ENCODE measurements around the gene UBN2. TPM values are rescaled to one million over a fixed set of nuclear protein-coding genes. Genes with fewer than 3 reads are reported as not detected.
"Not testable (repeated sequence)": the region's sequence is repeated elsewhere in the genome, so short reads cannot be mapped to it uniquely, and the experiment has no call there.

The UBN2 gene
- total RNA-seq, 1 donor: 6.5 TPM

- TF ChIP-seq, protein P1, sequence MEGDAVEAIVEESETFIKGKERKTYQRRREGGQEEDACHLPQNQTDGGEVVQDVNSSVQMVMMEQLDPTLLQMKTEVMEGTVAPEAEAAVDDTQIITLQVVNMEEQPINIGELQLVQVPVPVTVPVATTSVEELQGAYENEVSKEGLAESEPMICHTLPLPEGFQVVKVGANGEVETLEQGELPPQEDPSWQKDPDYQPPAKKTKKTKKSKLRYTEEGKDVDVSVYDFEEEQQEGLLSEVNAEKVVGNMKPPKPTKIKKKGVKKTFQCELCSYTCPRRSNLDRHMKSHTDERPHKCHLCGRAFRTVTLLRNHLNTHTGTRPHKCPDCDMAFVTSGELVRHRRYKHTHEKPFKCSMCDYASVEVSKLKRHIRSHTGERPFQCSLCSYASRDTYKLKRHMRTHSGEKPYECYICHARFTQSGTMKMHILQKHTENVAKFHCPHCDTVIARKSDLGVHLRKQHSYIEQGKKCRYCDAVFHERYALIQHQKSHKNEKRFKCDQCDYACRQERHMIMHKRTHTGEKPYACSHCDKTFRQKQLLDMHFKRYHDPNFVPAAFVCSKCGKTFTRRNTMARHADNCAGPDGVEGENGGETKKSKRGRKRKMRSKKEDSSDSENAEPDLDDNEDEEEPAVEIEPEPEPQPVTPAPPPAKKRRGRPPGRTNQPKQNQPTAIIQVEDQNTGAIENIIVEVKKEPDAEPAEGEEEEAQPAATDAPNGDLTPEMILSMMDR (IDR thresholded peaks at IDR 0.05; ENCODE audit: insufficient read depth, low read depth, low read length): no peak
- DNase-seq (ENCODE audit: low read depth): no peak
- no peak overlapping the region for H3K4me3 ChIP-seq (ENCODE audit: low read depth, low read length)
Observed at GRCh38 chr7:139189357-139189756, 41.7 kb upstream of the UBN2 start.

- DNase-seq (ENCODE audit: low read depth): no peak
- no peak overlapping the region for H3K4me3 ChIP-seq (ENCODE audit: low read depth, low read length)
- TF ChIP-seq, protein P1 (IDR thresholded peaks at IDR 0.05; ENCODE audit: insufficient read depth, low read depth, low read length): no peak
Observed at GRCh38 chr7:139192014-139192706, 38.9 kb upstream of the UBN2 start.

DNA sequence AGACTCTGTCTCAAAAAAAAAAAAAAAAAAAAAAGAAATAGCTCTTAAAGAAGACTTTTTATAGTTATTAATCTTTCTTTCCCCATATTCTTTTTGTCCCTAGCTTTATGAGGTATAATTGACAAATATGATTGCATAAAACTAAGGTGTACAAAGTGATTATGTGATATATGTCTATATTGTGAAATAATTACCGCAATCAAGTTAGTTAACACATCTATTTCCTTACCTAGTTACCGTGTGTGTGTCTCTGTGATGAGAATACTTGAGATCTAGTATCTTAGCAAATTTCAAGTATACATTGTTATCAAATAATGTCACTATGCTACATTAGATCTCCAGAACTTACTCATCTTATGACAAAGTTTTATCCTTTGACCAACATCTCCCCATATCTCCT lies 30.7 kb upstream of the UBN2 start:
- no peak for DNase-seq (ENCODE audit: low read depth)
- TF ChIP-seq, protein P1 (IDR thresholded peaks at IDR 0.05; ENCODE audit: insufficient read depth, low read depth, low read length): no peak
- no peak overlapping the region for H3K4me3 ChIP-seq (ENCODE audit: low read depth, low read length)

DNA sequence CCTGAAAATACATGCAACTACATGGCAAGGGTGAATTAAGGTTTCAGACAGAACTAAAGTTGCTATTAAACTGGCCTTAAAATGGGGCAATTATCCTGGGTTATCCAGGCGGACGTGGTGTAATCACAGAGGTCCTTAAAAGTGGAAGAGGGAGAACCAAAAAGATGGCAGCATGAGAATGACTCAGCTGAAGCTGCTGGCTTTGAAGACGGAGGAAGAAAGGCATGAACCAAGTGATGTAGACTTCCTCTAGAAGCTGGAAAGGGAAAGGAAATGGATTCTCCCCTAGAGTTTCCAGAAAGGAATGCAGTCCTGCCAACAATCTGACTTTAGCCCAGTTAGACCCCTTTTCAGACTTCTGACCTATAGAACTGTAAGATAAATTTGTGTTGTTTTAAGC lies 27.0 kb upstream of the UBN2 start:
- TF ChIP-seq, protein P1 (IDR thresholded peaks at IDR 0.05; ENCODE audit: insufficient read depth, low read depth, low read length): no peak
- no peak overlapping the region for H3K4me3 ChIP-seq (ENCODE audit: low read depth, low read length)
- DNase-seq (ENCODE audit: low read depth): no peak

GRCh38 chr7:139205843-139206242 lies 25.2 kb upstream of the UBN2 start:
- DNase-seq (ENCODE audit: low read depth): no peak
- H3K4me3 ChIP-seq (ENCODE audit: low read depth, low read length): no peak overlapping the region
- TF ChIP-seq, protein P1 (IDR thresholded peaks at IDR 0.05; ENCODE audit: insufficient read depth, low read depth, low read length): no peak

GRCh38 chr7:139212133-139212532 lies 18.9 kb upstream of the UBN2 start:
- TF ChIP-seq, protein P1 (IDR thresholded peaks at IDR 0.05; ENCODE audit: insufficient read depth, low read depth, low read length): no peak
- no peak overlapping the region for H3K4me3 ChIP-seq (ENCODE audit: low read depth, low read length)
- DNase-seq (ENCODE audit: low read depth): no peak

DNA sequence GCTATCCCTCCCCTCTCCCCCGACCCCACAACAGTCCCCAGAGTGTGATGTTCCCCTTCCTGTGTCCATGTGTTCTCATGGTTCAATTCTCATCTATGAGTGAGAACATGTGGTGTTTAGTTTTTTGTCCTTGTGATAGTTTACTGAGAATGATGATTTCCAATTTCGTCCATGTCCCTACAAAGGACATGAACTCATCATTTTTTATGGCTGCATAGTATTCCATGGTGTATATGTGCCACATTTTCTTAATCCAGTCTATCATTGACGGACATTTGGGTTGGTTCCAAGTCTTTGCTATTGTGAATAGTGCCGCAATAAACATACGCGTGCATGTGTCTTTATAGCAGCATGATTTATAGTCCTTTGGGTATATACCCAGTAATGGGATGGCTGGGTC lies 17.5 kb upstream of the UBN2 start:
- DNase-seq (ENCODE audit: low read depth); H3K4me3 ChIP-seq (ENCODE audit: low read depth, low read length): not testable (repeated sequence)

Data from fibroblast of villous mesenchyme (primary cell).